GM12878 (cell line): ENCODE measurements around the gene RAB33A. TPM values are rescaled to one million over a fixed set of nuclear protein-coding genes. Genes with fewer than 3 reads are reported as not detected.

Experiments used
- ASH2L ChIP-seq: fragments of 300-600, 200-600 bp; sonication (generic); IDR thresholded peaks from 2 replicates; pipeline ENCODE4 v1.6.1; 2017; ENCODE audit warnings: low read depth, mild to moderate bottlenecking, borderline replicate concordance
- DPF2 ChIP-seq: fragments of 450-650 bp; IDR thresholded peaks from 2 replicates; pipeline ENCODE4 v1.6.1; 2017; ENCODE audit warnings: mild to moderate bottlenecking
- E2F4 ChIP-seq: IDR thresholded peaks from 2 replicates; pipeline ENCODE4 v1.6.1; 2012; ENCODE audit warnings: low read depth, low read length, improper control_type of control experiment
- EGR1 ChIP-seq, 2 experiments: IDR thresholded peaks; 1 replicate in 1 of 2; 2 replicates in 1 of 2; pipeline ENCODE4 v1.6.1; 2011 to 2012; ENCODE audit warnings: low read depth in 2 of 2, low read length in 2 of 2, borderline replicate concordance in 1 of 2, mild to moderate bottlenecking in 1 of 2, moderate library complexity in 1 of 2
- HDGF ChIP-seq: fragments of 450-650 bp; IDR thresholded peaks from 2 replicates; pipeline ENCODE4 v1.6.1; 2016; ENCODE audit warnings: antibody characterized with exemption
- MAX ChIP-seq: IDR thresholded peaks from 2 replicates; pipeline ENCODE4 v1.6.1; 2012; ENCODE audit warnings: low read depth, low read length, improper control_type of control experiment
- MTA3 ChIP-seq: IDR thresholded peaks from 2 replicates; pipeline ENCODE4 v1.6.1; 2012; ENCODE audit warnings: low read length, inconsistent platforms, borderline replicate concordance
- RELB ChIP-seq: fragments of 450-650 bp; IDR thresholded peaks from 2 replicates; pipeline ENCODE4 v1.6.1; 2017; ENCODE audit warnings: low read depth, mild to moderate bottlenecking, moderate library complexity
- SMC3 ChIP-seq: IDR thresholded peaks from 2 replicates; pipeline ENCODE4 v1.6.1; 2011; ENCODE audit warnings: low read length, improper control_type of control experiment, borderline replicate concordance
- STAT1 ChIP-seq: fragments of 450-650 bp; conservative IDR thresholded peaks from 2 replicates; pipeline ENCODE4 v1.6.1; 2014; ENCODE audit warnings: antibody characterized with exemption, mild to moderate bottlenecking
- ZNF207 ChIP-seq: fragments of 450-650 bp; IDR thresholded peaks from 2 replicates; pipeline ENCODE4 v1.6.1; 2014; ENCODE audit warnings: antibody characterized with exemption, mild to moderate bottlenecking, borderline replicate concordance
- polyA plus RNA-seq, 11 experiments: library from polyadenylated mRNA; depleted of rRNA in 4 of 11; unstranded in 6 of 11; stranded (reverse) in 5 of 11; fragments of >200 nt; fragmentation: Nextera tagmentation in 4 of 11; fragmentation: Illumina TruSeq in 1 of 11; extraction: Ambion mirVana in 4 of 11; extraction: Trizol in 1 of 11; gene quantifications; 1 replicate in 1 of 11; 2 replicates in 10 of 11; pipeline versions ENCODE4 v1.2.1 to v1.2.3, GENCODE V29; 2011 to 2016; ENCODE audit warnings: inconsistent platforms in 2 of 11, missing spikeins in 2 of 11, low read depth in 1 of 11
- total RNA-seq, 4 experiments: library from RNA; depleted of rRNA in 3 of 4; stranded (reverse); fragments of >200 nt in 3 of 4; fragmentation: Illumina TruSeq in 1 of 4; extraction: Trizol in 1 of 4; gene quantifications; 2 replicates each; pipeline versions ENCODE4 v1.2.1 to v1.2.3, GENCODE V29; 2013 to 2021

Gene RAB33A
- total and polyA plus RNA-seq, 10 of the 15 experiments (the other 5 are each of a cell fraction or from before 2014, with no cell fraction given): 6.3 to 67.3 (median 33.4) TPM

- TF ChIP-seq RELB: no peak
- no peak for TF ChIP-seq DPF2
- TF ChIP-seq MTA3: no peak
- TF ChIP-seq ZNF207: no peak
- TF ChIP-seq MAX: no peak
- no peak for TF ChIP-seq ASH2L
- TF ChIP-seq SMC3: no peak
- TF ChIP-seq EGR1 (IDR thresholded peaks at IDR 0.05; ENCODE audit: borderline replicate concordance in 1 of 2, low read depth in 2 of 2, low read length in 2 of 2): no peak
- TF ChIP-seq STAT1: no peak
- no peak for TF ChIP-seq E2F4
- no peak for TF ChIP-seq HDGF
Measured at GRCh38 chrX:130184857-130185256, 13.1 kb downstream of the RAB33A start (continued).
